Upper lobe of left lung (tissue), 4 donors: ENCODE measurements around the gene PHYHIPL.

Source experiments
- CTCF ChIP-seq, 6 experiments: fragments of 450-650 bp in 4 of 6; fragments of 200-600 bp in 2 of 6; sonication (generic) in 2 of 6; IDR thresholded peaks; one replicate each; pipeline ENCODE4 v1.5.1; 2016 to 2019; ENCODE audit warnings: antibody characterized with exemption in 6 of 6
- EP300 ChIP-seq, 4 donors: sonication (generic); formaldehyde crosslinking; IDR thresholded peaks; one replicate each; pipeline ENCODE4 v1.5.1; 2017; ENCODE audit warnings: antibody characterized with exemption in 4 of 4, control low read depth in 2 of 4
- POLR2A ChIP-seq, 4 donors: fragments of 450-650 bp; IDR thresholded peaks; one replicate each; pipeline ENCODE4 v1.5.1; 2016 to 2017; ENCODE audit warnings: antibody characterized with exemption in 4 of 4, mild to moderate bottlenecking in 2 of 4
- POLR2AphosphoS5 ChIP-seq, 2 donors: sonication (generic); formaldehyde crosslinking; IDR thresholded peaks; one replicate each; pipeline ENCODE4 v1.5.1; 2017; ENCODE audit warnings: antibody characterized with exemption in 2 of 2

GRCh38 chr10:59222788-59223187 lies 46.3 kb downstream of the PHYHIPL start:
- TF ChIP-seq EP300 (IDR thresholded peaks at IDR 0.05) = no peak
- no peak for TF ChIP-seq CTCF (IDR thresholded peaks at IDR 0.05)
- no peak for TF ChIP-seq POLR2A (IDR thresholded peaks at IDR 0.05)
- TF ChIP-seq POLR2AphosphoS5 (IDR thresholded peaks at IDR 0.05) = no peak
